NK-92 (cell line): Measurements from ENCODE around the gene CCDC12.

Experiments used
- DNase-seq: peaks from one replicate; lab custom pipeline; 2025; ENCODE audit not compliant: unreplicated experiment; lab: John Stamatoyannopoulos, UW

Gene CCDC12

DNA sequence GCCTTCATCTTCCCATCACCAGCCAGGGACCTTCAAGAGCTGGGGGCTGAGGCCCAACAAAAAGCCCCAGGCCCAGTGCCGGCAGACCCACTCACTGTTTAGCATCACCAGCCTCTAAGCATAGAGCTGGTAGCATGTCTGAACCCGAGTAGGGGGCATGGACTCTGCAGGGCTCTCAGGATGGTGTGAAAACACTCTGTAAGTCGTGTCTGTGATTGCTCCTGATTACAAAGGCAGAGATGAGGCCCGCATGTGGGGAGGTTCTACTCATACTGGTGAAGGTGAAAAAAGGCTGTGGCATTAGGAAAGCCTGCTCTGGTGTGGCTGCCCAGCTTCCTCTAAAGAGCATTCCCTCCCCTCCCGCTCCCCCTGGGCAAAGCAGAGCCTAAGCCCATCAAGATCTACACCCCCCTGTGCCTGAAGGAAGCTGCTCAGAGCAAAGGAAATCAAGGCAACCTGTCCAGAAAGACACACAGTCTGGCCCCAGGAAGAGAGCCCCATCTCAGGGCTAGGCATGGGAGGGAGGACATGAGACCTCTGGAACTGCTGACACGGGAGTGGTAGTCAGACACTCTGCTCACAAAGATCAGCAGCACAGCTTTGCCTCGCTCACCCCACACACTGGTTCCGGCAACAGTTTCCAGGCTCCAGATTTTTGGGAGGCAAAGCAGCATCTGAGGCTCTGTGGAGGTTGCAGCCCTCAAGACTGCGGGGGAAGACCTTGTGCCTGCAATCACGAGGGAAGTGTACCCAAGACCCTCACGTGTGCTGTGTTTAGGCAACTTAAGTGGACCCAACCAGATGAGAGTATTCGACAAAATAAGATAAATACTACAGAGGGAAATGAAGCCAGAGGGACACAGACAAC is 36.7 kb downstream of the CCDC12 start:
- no peak for DNase-seq

GRCh38 chr3:46938118-46938517 is 38.4 kb downstream of the CCDC12 start:
- no peak for DNase-seq

DNA sequence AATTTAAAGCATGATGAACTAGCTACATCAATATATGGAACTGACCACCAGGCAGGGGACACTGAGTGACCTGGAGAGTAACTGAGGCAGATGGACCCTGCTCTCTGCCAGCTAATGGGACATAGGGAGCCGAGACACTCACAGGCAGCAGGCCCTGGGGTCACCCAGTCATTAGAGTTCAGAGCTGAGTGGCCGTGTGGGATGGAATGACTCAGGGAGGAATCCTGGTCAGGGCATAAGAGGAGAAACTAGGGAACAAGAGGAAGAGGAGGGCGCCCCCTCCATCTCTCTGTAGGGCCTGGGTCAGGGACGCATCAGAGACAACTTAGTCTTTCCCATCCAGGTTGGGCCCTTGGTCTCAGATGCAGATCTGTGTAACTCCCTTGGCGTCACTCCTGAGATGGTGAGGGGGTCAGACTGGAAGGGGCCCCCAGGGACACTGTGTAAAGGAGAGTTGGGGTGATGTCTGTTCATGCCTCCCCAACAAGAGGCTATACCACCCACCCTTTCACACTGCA is 39.8 kb downstream of the CCDC12 start:
- DNase-seq: no peak

DNA sequence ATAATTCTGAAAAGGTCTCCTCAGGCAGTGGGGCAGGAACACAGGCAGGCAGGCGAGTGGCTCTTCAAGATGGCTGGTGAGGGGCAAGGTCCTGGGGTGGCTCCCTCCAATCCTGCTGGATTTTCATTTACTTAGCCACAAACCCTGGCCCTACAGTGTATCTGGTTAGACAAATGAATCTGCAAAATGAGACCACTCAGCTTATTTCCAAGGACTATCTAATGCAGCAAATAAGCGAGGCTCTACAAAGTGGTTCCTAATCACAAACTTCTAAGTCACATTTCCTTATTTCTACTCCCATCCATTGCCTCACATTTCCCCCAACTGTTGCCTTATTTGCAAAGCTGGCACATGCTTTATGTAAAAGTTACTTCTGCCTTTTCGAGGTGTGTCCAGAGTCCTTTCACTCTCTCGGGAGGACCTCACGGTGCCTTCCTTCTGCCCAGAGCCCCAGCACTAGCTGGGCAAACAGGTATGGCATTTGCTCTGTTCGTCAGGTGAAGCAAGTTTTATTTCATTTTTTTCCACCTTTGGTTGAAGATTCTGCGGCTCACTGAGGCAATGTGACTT is 40.5 kb downstream of the CCDC12 start:
- no peak for DNase-seq

- DNase-seq: no peak
Observed at GRCh38 chr3:46935168-46935858, 41.2 kb downstream of the CCDC12 start.

- no peak for DNase-seq
Observed at GRCh38 chr3:46934498-46935167, 41.9 kb downstream of the CCDC12 start.

DNA sequence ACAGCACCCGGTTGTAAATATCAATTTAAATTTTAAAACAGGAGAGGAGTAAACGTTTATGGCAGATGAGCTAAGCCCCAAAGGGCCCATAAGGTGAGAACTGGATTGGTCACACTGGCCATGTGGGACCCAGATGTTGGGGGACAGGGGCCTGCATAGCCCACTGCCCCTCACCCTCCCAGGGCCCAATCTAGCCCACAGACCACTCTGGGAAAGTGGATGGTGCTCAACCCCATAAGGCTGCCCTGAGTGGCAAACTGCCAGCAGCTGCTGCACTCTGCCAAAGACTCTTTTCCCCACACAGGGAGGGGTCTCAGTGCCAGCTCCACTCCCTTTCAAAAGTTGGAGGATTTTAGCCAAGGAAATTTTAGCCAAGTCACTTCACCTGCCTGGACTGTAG is 42.5 kb downstream of the CCDC12 start:
- no peak for DNase-seq

DNA sequence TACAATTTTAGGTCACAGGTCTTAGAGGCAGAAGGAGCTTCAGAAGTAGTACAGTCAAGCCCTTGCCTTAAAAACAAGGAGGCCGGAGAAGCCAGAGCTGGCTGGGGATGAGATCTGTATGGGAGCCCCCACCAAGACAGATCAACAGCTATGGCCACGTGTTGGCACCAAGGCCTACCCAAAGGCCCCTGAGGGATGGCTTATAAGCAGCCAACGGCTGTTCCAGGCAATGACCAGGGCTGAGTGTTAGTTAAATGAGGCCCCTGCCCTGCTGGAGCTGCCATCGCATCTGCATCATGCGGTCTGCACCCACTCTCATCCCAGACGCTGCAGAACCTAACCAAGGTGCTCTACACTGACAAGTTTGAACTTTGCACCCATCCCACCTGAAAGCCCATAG is 43.3 kb downstream of the CCDC12 start:
- DNase-seq: no peak

DNA sequence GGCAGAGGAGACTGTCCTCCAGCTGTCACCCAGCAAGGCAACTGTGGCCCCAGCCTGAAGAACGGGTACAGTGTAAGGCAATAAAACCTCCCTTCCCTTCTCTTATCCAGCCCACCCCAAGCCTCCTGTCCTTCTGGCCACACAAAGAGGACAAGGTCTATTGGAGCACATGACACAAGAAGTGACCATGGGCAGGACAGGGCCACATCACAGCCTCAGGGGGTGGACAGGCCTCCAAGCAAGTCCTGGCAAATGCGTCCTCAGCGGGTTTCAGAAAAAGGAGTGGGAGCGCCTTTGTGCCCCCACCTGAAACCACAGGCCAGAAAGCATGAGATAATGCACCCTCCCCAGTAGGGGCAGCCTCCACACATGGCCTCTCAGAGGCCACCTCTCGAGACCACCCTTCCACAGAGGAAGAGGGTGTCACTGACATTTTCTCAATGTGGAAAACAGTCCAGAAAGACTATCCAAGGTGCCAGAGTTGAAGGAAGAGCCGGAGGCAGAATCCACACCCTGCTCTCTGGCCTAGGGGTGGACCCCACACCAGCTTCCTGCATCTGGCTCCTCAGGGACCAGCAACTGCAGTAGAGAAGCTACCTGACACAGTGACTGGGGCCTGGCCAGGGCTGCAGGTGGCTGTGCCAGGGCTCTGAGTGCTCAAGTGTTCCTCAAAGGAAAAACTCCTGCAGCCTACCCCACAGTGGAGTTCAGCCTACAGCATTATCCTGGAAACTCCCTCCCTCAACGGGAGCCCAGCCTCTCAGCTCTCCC is 43.9 kb downstream of the CCDC12 start:
- no peak for DNase-seq

DNA sequence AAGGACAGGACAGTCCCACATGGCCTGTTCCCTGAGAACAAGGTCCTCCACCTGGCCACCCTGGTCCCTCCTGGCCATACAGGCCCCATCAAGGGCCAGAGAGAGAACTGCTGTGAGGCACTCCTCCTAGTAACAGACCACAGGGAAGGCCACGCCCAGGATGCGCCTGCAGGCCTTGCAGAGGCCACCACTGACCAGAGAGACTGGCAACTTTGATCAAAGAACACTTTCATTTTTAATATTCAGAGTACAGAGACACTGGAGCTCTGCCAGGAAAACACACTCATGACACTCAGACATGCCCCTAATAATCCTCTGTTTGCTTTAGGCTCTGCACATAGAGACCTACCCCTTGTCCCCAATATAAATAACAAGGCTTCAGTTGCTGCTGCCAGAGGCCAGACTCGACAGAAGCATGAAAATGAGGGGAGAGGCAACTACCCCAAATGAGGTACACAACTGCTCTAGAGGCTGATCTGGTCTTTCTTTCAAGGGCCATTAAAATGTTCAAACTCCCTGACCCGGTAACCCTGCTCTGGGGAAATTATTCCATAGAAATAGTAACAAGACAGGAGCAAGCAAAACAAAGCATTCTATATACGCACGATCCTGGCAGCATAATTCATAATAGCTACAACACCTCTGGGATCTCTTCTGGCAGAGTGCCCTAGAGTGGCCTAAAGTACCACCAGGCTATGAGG is 44.8 kb downstream of the CCDC12 start:
- no peak for DNase-seq

GRCh38 chr3:46930945-46931403 is 45.6 kb downstream of the CCDC12 start:
- no peak for DNase-seq

DNA sequence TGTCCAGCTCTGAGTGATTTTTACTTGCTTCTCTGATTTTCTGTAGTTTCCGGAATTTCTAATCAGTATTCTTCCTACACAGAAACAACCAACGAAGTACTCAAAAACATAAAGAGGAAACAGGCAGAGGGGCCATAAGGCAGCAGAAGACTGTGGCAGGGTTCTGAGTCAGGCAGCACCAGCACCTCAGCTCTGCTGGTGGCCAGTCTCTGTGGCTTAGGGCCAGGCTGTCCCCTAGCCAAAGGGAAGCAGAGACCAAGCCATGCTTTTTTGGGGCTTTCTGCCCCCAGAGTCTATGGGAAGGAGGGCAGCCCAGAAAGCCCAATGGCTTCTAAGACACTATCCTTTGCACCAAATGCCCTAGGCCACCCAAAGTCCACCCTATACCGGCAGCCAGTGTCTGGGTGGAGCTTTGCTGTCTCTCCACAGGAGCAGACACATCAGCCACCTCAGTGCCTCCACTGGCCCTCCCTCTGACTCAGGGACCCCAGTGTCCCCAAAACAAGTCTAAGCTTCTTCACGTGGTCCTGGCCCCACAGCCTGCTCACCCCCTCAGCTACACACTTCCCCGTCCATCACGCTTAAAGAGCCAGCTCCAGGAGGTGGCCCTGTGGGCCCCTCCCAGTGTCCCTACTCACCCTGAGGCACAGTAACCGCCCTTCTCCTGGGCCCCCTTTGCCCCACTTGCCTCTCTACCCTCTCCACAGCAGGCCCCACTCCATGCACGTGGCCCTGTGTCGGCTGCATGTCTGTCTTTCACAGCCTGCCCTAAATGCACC is 46.2 kb downstream of the CCDC12 start:
- no peak for DNase-seq

- no peak for DNase-seq
Observed at GRCh38 chr3:46929324-46929723, 47.2 kb downstream of the CCDC12 start.

DNA sequence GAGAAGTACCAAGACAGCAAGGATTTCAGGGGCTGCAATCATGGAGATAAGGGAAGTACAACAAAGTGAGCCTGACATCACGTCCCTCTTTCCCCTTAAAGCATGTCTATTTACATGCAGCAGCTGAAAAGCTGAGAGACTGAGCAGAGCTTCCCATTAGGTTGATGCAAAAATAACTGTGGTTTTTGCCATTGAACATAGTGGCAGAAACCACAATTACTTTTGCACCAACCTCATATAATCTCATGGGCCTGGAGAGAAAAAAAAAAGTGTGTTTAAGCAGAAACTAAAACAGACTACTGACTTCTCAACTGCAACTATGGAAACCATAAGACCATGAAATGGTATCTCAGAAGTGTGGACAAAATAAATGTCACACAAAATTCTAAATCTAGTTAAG is 48.3 kb downstream of the CCDC12 start:
- no peak for DNase-seq

- no peak for DNase-seq
Observed at GRCh38 chr3:46927718-46928073, 48.8 kb downstream of the CCDC12 start.

- DNase-seq: no peak
Observed at GRCh38 chr3:46926871-46927717, 49.5 kb downstream of the CCDC12 start.

DNA sequence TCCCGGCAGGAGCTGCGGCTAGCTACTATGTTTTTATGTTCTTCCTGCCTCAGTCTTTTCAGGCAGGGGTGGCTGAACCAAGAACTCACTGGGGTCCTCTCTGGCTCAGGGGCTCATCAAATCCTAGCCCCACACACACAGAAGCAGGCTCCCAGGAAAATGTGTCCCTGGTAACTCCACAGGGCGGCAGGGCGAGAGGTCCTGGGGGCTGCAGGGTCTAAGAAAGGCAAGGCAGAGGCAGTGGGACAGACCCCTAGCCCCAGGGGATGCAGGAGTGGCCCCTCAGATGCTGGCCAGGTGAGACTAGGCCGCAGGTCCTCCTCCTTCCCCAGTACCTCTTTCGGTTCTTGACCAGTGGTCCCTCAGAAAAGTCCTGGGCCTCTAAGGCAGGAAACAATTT is 50.1 kb downstream of the CCDC12 start:
- DNase-seq: no peak

DNA sequence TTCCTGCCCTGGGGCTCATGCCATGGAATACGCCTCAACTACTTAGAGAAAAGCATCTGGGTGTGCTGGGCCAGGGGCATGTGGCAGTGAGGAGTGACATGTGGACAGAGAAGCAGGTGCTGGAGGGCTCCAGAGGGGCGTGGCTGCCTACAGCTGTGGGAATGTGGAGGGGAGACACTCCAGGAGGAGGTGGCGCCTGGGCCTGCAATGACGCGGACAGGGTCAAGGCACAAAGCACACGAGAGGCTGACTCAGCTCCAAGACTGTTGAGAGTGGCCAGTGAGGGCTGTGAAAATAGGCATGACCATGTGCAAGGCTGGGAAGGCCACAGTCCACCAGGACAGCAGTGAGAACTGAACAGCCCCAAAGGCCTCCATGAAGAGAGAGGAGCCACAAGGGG is 50.5 kb downstream of the CCDC12 start:
- DNase-seq: no peak
